EH (cell line): Measurements from ENCODE around the gene MRPL43.

Experiments used
- DNase-seq: peaks from one replicate; pipeline ENCODE4 v3.0.0-alpha.2; 2015; ENCODE audit warnings: low read depth

Gene MRPL43

GRCh38 chr10:101019440-101019703, 32.1 kb upstream of the MRPL43 start:
- no peak for DNase-seq

- peak; percentile 81 for DNase-seq
Observed at GRCh38 chr10:101018600-101019439, 31.5 kb upstream of the MRPL43 start.

DNA sequence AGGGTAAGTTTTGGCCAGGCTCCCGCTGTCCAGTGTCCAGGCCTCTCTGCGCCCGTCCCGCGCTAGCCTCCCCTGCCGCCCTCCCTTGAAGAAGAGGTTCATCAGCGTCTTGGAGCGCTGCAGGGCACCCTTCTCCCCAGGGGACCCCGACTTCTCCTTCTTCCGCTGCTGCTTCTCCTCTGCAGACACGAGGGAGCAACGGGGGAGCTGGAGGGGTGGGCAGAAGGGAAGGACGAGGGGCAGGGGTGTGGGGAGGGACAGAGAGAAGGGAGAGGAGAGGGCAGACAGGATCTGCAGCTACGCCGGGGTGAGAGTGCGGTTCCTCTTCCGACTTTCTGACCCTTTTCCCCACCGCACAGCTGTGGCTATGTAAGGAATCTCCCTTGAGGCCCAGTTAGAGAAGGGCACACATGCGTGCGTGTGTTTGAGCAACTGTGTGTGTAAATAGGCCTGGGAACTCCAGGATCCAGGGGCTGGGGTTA, 30.9 kb upstream of the MRPL43 start:
- no peak for DNase-seq

DNA sequence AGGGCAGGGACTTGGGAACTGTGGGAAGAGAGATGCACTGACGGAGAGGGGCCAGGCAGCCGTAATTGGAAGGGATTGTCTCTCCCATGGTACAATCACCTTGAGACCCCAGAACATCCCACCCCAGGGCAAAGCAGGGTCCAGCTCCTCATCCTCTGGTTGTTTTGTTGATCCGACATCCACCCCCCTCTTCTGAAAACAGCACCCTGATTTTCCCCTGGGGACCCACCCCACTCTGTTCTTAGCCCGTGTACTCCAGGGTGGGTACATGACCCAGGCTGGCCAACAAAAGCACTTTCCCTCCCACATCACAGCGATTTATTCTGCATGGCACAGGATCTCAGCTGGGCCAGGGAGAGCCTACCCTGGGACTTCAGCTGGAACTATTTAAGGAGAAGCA, 29.5 kb upstream of the MRPL43 start:
- no peak for DNase-seq

DNA sequence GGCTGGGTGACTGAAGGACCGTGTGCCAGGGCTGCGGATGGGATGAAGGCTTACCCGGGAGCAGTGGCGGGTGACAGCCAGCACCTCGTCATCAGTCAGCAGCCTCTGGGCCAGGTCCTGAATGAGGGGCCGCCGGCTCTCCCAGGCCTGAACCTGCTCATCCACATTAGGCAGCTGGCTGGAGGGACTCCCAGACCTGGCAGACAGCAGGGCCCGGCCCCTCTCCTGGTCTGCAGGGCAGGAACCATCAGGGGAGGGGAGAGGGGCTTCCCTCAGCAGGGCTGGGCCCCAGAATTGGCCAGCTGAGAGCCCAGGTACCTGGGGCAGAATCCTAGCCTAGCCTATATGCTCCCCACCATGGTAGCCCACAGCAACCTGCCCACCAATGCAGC, 28.3 kb upstream of the MRPL43 start:
- DNase-seq: no peak

DNA sequence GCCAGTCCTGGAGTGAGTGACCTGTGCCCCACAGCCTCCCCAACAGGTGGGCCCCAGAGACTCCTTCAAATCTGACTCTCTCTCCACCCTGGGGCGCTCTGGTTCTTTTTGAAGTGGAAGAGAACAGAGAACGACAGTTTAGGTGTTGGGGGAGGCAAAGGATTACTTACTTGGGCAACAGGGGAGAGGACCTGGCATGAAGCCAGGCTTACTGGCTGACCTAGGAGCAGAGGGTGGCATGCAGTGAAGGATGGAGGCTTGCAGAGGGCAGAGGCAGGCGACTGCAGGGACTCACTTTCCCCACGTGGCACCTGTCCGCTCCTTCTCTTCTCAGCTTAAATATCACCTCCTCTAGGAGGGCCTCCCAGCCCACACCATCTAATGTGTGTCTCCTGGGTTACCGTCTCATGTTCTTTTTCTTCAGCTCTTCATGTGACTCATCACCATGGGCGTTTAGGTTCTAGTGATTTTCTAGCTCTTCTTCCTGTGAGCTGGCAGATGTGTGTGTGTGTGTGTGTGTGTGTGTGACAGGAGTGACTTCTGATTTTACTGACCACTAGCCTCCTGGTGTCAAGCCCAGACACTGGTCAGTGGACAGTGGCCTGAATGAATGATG, 27.8 kb upstream of the MRPL43 start:
- DNase-seq: peak; percentile 90

- peak; percentile 72 for DNase-seq
Observed at GRCh38 chr10:101014230-101014884, 27.1 kb upstream of the MRPL43 start.

DNA sequence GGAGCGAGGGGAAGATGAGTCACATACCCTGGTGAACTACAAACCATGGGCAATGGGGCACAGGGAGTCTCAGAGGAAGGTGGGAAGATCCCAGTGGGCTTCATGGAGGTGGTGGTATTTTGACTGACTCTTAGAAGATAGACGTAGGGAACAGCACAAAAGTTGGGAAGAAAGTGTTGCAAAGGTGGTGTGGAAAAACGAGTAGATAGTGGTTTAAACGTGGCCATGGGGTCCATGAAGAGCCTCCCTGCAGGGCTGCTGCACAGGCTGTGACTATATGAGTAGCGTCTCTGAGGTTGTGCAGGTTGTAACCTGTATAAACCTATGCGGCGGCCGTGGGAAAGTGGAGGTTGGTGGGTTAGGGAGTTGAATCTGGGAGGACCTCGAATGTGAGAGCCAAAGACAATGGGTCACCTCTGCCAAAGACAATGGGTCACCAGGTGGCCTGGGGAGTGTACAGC, 26.1 kb upstream of the MRPL43 start:
- DNase-seq: no peak

GRCh38 chr10:101012525-101013364, 25.4 kb upstream of the MRPL43 start:
- DNase-seq: peak; percentile 95

DNA sequence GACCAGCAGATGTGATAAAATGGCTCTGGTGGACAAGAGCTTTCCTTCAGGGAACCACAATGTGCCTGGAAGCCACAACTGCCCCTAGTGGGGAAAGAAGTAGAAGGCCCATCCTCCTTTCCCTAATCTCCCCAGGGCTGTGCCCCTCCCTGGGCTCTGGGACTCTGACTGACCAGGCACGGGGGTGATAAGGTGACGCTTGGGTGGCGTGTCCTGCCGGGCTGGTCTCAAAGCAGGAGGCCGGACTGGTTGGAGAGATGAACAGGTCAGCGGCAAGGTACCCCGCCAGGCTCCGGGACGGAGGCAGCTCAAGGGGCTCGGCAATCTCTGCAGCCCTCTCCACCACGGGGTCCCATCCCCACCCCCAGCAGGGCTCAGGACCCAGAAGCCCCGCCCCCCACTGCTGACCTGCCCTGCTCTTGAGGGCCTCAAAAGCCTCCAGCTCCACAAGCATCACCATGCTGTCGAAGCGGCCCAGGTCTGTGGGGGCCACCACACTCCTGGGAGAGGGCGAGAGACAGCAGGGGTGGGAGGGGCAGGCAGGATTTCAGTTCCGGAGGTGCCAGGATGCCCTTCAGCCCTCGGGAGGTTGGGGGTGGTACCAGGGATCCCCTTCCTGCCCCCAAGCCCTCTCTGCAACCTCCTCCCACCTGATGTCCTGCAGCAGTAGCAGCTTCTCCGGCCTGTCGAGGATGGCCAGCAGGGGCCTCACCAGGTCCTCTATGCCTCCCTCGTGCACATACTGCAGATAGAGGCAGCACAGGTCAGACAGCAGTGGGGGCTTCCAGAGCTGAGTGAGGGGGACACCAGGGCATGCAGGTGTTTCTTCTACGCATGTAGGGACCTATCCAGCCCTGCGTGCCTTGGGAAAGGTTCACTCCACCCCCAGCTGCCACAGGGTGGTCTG, 24.5 kb upstream of the MRPL43 start:
- DNase-seq: peak; percentile 34

GRCh38 chr10:101010329-101010728, 23.0 kb upstream of the MRPL43 start:
- DNase-seq: no peak

- DNase-seq: no peak
Observed at GRCh38 chr10:101008823-101009423, 21.6 kb upstream of the MRPL43 start.

GRCh38 chr10:101007915-101008822, 20.9 kb upstream of the MRPL43 start:
- peak; percentile 22 for DNase-seq

GRCh38 chr10:101007099-101007711, 19.9 kb upstream of the MRPL43 start:
- DNase-seq: no peak

GRCh38 chr10:101006593-101007098, 19.3 kb upstream of the MRPL43 start:
- no peak for DNase-seq

DNA sequence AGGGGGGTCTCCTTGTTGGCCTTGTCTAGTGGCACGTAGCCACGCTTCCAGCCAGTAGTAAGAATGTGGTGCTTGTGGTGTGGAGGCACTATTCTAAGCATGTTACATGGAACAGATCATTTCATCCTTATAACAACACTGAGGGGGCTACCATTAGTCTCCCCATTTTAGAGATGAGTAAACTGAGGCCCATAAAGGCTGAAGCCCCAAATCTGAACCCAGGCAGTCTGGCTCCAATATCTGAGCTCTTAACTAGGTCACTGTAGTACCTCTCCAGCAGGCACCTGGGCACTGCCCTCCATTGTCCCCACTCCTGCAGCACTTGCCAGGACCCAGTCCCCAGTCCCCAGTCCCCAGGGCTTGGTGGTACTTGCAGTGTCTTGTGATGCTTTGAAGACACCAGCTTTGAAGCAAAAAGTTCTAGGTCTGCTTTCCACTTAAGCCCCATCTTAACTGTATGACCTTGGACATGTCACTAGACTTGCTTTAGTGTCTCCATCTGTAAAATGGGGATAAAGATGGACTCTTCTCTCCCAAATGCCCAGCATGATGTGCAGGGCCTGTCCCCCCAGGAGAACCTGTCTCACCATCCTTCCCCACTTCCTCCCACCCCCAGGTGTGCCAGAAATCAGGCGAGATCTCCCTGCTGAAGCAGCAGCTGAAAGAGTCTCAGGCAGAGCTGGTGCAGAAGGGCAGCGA, 18.7 kb upstream of the MRPL43 start:
- DNase-seq: no peak

GRCh38 chr10:101005361-101005760, 18.1 kb upstream of the MRPL43 start:
- no peak for DNase-seq

- no peak for DNase-seq
Observed at GRCh38 chr10:101003639-101004206, 16.4 kb upstream of the MRPL43 start.
